DND-41 (cell line): ENCODE results near the gene FBXO24.

ENCODE experiments used
- ATAC-seq: fragments of 200-7000 bp; cut with Tn5 transposase; 3 replicates; pipeline ENCODE4 v1.9.1; 2021; ENCODE audit warnings: low read depth; ENCODE audit not compliant: insufficient read depth
- DNase-seq: peaks from one replicate; pipeline ENCODE4 v3.0.0-alpha.2; 2020
- H2AFZ ChIP-seq: 2 replicates; pipeline ENCODE4 v1.6.0; 2012; ENCODE audit warnings: low read depth, low read length
- H3K27ac ChIP-seq: 2 replicates; pipeline ENCODE4 v1.5.1; 2012; ENCODE audit warnings: low read length, inconsistent platforms
- H3K27me3 ChIP-seq: fragments of 200-600 bp; sonication (generic); 2 replicates; pipeline ENCODE4 v1.6.0; 2012; ENCODE audit warnings: low read length, mild to moderate bottlenecking, inconsistent platforms; ENCODE audit not compliant: insufficient read depth, poor library complexity
- H3K36me3 ChIP-seq: 2 replicates; pipeline ENCODE4 v1.5.1; 2012; ENCODE audit warnings: low read length, inconsistent platforms; ENCODE audit not compliant: insufficient read depth
- H3K4me1 ChIP-seq: 2 replicates; pipeline ENCODE4 v1.5.1; 2012; ENCODE audit warnings: mild to moderate bottlenecking, low read length; ENCODE audit not compliant: insufficient read depth
- H3K4me2 ChIP-seq: 2 replicates; pipeline ENCODE4 v1.6.0; 2012; ENCODE audit warnings: mild to moderate bottlenecking, moderate library complexity, low read length, inconsistent platforms; ENCODE audit not compliant: insufficient read depth
- H3K4me3 ChIP-seq, 2 experiments: fragments of 200-600 bp in 1 of 2; shearing (Covaris generic) in 1 of 2; 2 replicates each; pipeline ENCODE4 v1.5.1; 2012 to 2016; ENCODE audit warnings: inconsistent platforms in 2 of 2, low read length in 2 of 2, mild to moderate bottlenecking in 2 of 2, low read depth in 1 of 2, moderate library complexity in 1 of 2
- H3K79me2 ChIP-seq: 2 replicates; pipeline ENCODE4 v1.6.0; 2012; ENCODE audit warnings: low read length, inconsistent platforms; ENCODE audit not compliant: insufficient read depth
- H3K9ac ChIP-seq: 2 replicates; pipeline ENCODE4 v1.6.0; 2012; ENCODE audit warnings: low read depth, mild to moderate bottlenecking, inconsistent platforms, low read length, moderate library complexity
- H3K9me3 ChIP-seq: 2 replicates; pipeline ENCODE4 v1.5.1; 2012; ENCODE audit warnings: low read length, moderate library complexity, mild to moderate bottlenecking, inconsistent platforms; ENCODE audit not compliant: insufficient read depth, severe bottlenecking
- H4K20me1 ChIP-seq: 2 replicates; pipeline ENCODE4 v1.6.0; 2012; ENCODE audit warnings: low read length; ENCODE audit not compliant: insufficient read depth
- EZH2 ChIP-seq: IDR thresholded peaks from 3 replicates; pipeline ENCODE4 v1.6.1; 2012; ENCODE audit warnings: borderline replicate concordance, low read depth, mild to moderate bottlenecking, moderate library complexity, low read length, inconsistent platforms; ENCODE audit not compliant: severe bottlenecking
- TF ChIP-seq, protein P1 (sequence below): IDR thresholded peaks from 2 replicates; pipeline ENCODE4 v1.5.1; 2012; ENCODE audit warnings: borderline replicate concordance, low read length, moderate library complexity, mild to moderate bottlenecking; ENCODE audit not compliant: poor library complexity, severe bottlenecking; ENCODE audit errors: extremely low read depth

The FBXO24 gene

DNA sequence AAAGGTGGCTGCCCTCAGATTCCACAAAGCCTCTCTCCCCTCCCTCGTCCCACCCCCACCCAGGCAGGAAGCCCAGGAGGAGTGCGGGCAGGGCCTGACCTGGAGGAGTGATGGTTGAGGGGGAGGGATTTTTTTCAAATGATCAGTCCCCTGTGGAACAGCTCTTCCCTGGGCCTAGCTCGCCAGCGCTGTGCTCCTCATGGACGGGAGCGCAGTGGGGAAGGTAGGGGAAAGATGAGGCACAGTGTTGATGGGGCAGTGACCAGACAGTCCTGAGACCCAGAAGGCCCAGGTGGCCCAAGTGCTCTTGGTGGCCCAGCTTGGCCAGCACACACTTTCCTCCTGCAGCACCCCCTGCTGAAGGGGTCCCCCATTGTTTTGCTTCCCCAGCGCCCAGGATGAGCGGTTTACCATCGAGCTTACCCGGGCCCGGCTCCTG, 21.0 kb upstream of the FBXO24 start:
- no peak for DNase-seq
- peaks cover 7% of the 10 kb centered on the region for H3K27me3 ChIP-seq
- ATAC-seq, result no peak
- no peak overlapping the region for H3K9ac ChIP-seq
- H3K36me3 ChIP-seq, result peaks cover 12% of the 10 kb centered on the region
- peaks cover 17% of the 10 kb centered on the region for H4K20me1 ChIP-seq
- H3K4me2 ChIP-seq, result no peak overlapping the region
- peaks cover 14% of the 10 kb centered on the region for H3K4me1 ChIP-seq
- H3K79me2 ChIP-seq, result no peaks in the 10 kb centered on the region
- no peak overlapping the region for H2AFZ ChIP-seq
- H3K27ac ChIP-seq, result no peak overlapping the region
- no peaks in the 10 kb centered on the region for H3K9me3 ChIP-seq
- no peak for TF ChIP-seq EZH2
- TF ChIP-seq, protein P1, sequence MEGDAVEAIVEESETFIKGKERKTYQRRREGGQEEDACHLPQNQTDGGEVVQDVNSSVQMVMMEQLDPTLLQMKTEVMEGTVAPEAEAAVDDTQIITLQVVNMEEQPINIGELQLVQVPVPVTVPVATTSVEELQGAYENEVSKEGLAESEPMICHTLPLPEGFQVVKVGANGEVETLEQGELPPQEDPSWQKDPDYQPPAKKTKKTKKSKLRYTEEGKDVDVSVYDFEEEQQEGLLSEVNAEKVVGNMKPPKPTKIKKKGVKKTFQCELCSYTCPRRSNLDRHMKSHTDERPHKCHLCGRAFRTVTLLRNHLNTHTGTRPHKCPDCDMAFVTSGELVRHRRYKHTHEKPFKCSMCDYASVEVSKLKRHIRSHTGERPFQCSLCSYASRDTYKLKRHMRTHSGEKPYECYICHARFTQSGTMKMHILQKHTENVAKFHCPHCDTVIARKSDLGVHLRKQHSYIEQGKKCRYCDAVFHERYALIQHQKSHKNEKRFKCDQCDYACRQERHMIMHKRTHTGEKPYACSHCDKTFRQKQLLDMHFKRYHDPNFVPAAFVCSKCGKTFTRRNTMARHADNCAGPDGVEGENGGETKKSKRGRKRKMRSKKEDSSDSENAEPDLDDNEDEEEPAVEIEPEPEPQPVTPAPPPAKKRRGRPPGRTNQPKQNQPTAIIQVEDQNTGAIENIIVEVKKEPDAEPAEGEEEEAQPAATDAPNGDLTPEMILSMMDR, result no peak
- H3K4me3 ChIP-seq, result no peak overlapping the region

DNA sequence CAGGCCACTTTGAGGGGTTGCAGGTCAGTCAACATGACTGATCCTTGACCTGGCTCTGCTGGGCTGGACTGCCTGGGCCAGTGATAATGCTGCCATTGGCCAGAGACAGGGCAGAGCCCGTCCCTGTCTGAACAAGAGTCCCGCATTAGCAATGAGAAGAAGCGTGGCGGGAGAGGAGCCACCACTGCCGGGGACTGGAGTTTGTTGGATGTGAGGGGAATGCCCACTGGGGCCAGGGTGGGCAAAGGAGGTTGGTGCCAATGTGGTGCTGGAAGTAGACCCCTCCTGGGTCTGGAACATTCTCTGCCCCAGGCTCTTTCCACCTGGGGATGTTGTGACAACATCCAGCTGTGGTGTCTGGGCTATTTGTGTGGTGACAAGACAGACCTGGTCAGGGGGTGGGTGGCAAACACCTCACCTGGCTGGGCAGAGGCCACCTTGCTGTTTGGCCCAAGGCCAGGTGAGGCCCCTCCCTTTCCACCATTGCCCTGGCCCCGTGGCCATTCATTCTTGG, 20.1 kb upstream of the FBXO24 start:
- H4K20me1 ChIP-seq, result peaks cover 21% of the 10 kb centered on the region
- H3K9ac ChIP-seq, result no peak overlapping the region
- H3K36me3 ChIP-seq, result peaks cover 9% of the 10 kb centered on the region; the same call in 1 of the 2 replicates
- H3K4me2 ChIP-seq, result no peak overlapping the region
- no peaks in the 10 kb centered on the region for H3K9me3 ChIP-seq
- no peak overlapping the region for H2AFZ ChIP-seq
- ATAC-seq (no peak), DNase-seq (no peak)
- no peak overlapping the region for H3K4me3 ChIP-seq
- peaks cover 24% of the 10 kb centered on the region for H3K4me1 ChIP-seq
- H3K79me2 ChIP-seq, result no peaks in the 10 kb centered on the region
- peaks cover 9% of the 10 kb centered on the region for H3K27me3 ChIP-seq
- no peak overlapping the region for H3K27ac ChIP-seq
- no peak for TF ChIP-seq EZH2
- TF ChIP-seq, protein P1, result no peak

DNA sequence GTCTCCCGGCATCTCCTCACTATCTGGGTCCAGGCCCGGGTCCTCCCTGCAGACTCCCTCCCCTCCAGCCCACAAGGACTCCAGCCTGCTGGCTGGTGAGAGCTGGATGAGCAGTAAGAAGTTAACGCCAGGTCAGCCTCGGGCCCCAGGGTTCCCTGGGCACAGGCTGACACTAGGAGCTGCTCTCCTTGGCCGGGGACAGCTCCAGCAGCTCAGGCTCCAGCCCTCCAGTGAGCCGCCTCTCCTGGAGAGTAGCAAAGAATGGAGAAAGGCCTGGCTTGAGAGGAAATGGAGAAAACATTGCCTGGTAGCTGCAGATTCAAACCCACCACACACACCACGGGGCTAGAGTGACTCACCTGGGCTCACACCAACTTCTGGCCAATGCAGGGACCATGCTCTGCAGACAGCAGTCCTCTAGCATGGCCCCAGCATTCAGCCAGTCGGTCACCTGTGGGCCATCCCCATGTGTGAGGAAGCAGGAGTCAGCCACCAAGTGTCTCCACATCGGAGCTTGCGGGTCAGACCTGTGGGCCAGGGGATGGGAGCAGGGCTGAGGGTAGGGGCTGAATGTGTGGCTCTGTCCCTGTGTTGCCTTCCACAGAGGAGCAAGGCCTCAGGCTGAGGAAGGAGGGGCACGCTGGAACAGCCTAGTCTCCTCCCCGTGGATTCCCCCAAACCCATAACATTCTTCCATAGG, 18.9 kb upstream of the FBXO24 start:
- Histone ChIP-seq H3K4me2 (no peak overlapping the region), H4K20me1 (peaks cover 25% of the 10 kb centered on the region), H3K4me3 (no peak overlapping the region), H3K36me3 (peaks cover 9% of the 10 kb centered on the region; the same call in 1 of the 2 replicates), H3K27me3 (peaks cover 9% of the 10 kb centered on the region), H2AFZ (no peak overlapping the region), H3K4me1 (peaks cover 27% of the 10 kb centered on the region), H3K27ac (no peak overlapping the region), H3K9ac (no peak overlapping the region), H3K79me2 (no peaks in the 10 kb centered on the region), H3K9me3 (no peaks in the 10 kb centered on the region)
- ATAC-seq (no peak), DNase-seq (no peak)
- TF ChIP-seq, protein P1, result no peak
- no peak for TF ChIP-seq EZH2
